ENCODE measurements around the gene ZNF664.
A peak's percentile ranks its signal among the peaks of the same experiment; 100 is the strongest.

Gene ZNF664

DNA sequence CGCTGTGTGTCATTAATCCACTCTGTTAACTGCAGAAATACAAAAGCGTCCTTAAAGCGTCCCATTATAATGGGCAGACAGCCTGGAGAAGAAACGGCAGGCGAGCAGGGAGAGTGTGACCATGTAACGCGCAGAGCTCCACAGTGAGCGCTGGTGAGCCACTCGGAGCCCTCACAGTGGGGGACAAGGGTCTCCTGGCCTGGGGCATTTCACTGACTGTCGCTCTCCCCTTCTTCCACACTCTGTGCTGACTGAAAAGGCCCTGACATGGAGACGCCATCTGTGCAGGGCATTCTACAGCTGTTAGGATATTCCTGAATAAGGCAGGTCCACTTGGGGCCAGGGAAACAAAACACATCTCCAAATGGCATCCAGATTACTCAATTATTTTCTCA, 24.6 kb upstream of the ZNF664 start:
- no peak for DNase-seq
- TF ChIP-seq GATA1 (IDR thresholded peaks at IDR 0.05; ENCODE audit: low read depth, low read length) = no peak
- no peak for TF ChIP-seq POLR2A (IDR thresholded peaks at IDR 0.05; ENCODE audit: low read length)

DNA sequence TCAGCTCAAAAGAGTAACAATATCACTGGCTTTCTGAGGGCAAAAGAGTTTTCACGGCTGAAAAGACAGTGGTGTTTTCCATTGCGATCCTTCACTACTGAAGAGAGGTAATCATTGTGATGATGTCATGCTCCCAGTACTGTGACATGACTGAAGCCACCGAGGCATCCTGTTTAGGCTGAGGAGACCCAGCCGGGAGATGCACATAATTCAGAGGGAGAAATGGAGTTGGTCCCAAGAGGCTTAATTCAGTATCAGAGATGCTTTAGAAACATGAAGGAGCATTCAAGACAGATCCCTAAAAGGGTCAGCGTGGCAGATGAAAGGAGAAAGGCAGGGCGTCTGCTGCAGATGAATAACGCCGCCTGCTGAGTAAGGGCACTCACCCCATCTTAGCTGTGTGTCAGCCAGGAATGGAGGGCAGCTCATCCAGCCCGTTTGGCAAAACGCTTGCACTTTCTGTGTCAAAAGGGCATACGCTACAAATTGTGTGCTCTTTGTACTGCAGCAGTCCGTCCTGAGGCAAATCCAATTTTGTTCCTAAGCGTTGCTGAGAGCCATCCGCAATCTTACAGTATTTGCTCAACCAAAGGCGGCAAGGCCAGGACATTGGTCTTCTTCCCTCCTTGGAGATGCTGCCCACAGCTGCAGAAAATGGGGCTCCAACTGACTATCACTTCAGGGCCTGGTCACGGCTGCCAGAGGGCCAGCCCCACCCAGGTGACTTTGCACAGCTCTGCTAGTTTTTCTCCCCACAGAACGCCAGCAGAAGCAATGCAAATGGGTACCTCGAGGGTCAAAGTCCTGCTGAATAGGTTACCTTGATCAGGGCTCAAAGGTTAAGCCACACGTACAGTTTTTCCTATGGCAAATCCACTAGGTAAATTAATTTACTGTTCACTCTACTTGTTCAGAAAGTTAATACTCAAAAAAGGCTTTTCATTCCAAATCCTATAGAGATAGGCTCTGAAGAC, 23.9 kb upstream of the ZNF664 start:
- TF ChIP-seq POLR2A (IDR thresholded peaks at IDR 0.05; ENCODE audit: low read length) = no peak
- TF ChIP-seq GATA1 (IDR thresholded peaks at IDR 0.05; ENCODE audit: low read depth, low read length) = no peak
- DNase-seq = peak; percentile 25 to 52

DNA sequence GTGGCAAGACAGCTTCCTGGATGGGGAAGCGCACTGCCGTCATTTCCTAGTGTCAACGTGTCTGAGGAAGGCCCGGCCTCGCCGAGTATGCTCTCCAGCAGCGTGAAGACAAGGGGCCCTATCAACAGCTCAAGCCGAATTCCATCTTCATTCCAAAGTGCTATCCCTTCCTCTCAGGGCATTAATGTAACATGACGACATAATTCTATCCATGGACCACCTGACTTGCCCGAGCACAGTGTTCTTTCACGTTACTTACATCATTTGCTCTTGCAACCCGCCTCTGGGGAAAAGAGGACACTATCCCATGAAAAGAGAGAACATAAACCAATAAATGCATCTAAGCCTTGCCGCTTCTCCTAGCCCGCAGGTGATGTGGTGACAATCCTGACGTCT, 23.2 kb upstream of the ZNF664 start:
- TF ChIP-seq POLR2A (IDR thresholded peaks at IDR 0.05; ENCODE audit: low read length) (no peak), GATA1 (IDR thresholded peaks at IDR 0.05; ENCODE audit: low read depth, low read length) (no peak)
- DNase-seq = peak in 1 of 2 experiments; percentile 6

DNA sequence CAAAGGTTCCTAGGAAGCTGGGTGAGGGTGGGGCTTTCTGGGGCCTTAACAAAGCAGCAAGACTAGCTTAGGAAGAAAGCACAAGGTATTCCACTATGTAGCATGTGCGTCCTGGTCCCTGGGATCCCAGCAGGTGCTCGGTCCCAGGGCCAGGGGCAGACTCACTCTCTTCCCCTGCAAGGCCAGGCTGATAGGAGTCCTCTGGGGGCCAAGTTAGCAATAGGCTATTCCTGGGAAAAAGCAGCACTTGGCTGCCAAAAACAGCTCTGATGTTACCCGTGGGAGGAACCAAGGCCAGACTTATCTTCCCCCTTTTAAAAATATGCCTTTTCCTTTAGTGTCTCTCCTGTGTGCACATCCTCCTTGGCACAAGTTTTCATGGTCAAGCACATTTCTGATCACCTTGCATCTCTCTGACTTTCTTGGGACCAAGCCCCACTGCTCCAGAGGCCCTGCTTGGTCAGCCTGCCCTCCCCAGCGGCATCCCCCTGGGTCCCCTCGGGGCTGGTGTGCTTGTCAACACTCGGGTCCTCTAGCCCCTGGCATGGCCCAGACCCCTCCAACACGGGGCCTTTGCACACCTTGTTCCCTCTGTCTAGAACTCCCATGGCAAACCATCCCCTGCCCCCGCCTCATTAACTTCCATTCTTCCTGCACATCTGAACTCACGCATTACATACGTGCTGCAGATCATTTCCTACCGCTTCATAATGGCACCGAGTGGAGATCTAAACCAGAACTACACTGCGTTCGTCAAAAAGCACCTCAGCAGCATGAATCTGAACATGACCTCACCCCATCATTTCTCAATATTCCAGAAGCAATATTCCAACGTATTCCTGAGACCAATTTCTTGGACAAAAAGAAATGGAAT, 22.3 kb upstream of the ZNF664 start:
- no peak for DNase-seq

DNA sequence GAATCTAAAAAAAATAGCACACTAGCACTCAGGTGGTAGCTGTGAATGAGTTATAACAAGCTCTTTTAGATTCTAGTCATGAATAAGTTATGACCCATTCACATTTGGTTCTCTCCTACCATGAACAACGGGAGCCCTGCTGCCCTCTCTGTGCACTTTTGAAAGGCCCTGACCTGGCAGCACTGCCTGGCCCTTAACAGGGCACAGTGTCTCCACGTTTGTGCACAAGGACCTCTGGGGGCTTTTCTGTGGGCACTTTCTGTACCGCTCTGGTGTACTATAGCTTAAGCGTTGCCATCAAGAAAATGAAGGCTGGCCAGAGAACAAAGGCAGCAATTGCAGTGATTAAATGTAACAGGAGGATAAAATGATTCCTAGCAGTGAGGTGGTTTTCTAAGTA, 21.5 kb upstream of the ZNF664 start:
- no peak for DNase-seq
- TF ChIP-seq GATA1 (IDR thresholded peaks at IDR 0.05; ENCODE audit: low read depth, low read length) (no peak), POLR2A (IDR thresholded peaks at IDR 0.05; ENCODE audit: low read length) (no peak)

More for the DNA sequence above, 22.3 kb upstream of the ZNF664 start:
- TF ChIP-seq GATA1 (IDR thresholded peaks at IDR 0.05; ENCODE audit: low read depth, low read length) = no peak

DNA sequence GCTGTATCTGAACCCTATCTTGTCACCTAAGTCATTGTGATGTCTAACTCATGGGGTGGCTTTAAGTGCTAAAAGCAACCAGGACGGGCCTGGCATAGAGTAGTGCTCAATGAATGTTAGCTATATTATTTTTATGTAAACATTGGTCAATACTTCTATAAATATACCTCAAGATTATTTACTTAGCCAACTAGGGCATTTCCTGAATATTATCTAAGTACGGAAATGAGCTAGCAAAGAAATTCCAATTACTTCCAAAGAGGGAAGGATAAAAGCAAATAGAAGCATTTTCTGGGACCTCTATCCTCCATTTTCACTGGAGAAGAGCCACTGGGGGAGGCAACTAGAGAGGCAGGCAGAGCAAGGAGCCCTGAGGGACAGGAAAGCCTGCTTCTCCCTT, 21.0 kb upstream of the ZNF664 start:
- TF ChIP-seq GATA1 (IDR thresholded peaks at IDR 0.05; ENCODE audit: low read depth, low read length) (no peak), POLR2A (IDR thresholded peaks at IDR 0.05; ENCODE audit: low read length) (no peak)
- no peak for DNase-seq

DNA sequence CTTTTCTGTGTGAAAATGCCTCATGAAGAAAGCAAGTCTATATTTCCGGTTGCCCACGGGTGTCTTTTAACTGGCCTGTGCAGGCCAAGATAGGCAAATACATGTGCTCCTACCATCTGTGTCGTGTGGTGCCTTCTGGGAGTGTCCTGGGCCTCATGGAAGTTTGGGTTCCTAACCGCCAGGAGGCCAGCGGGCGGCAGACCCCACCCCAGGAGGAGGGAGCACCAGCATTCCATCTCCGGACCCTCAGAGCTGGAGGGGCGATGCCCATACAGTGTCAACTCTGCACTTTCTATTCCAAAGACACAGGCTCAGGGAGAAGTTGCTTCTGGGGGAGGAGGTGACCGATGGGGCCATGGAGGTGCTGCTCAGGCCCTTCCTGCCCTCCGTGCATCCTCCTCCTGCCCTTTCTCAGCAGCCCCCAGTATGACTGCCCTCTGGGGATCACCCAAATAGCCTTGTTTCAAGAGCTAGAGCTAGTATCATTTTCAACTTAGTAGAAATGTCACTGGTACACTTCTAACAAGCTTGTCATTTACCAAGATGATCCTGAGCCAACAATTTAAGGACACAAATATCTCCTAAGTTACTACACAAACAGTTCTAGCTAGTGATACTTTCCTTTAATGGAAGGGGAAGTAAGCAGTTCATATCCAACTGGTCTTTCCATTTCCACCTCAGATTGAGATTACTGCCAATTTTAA, 18.2 kb upstream of the ZNF664 start:
- no peak for DNase-seq
- TF ChIP-seq POLR2A (IDR thresholded peaks at IDR 0.05; ENCODE audit: low read length) = no peak
- no peak for TF ChIP-seq GATA1 (IDR thresholded peaks at IDR 0.05; ENCODE audit: low read depth, low read length)

DNA sequence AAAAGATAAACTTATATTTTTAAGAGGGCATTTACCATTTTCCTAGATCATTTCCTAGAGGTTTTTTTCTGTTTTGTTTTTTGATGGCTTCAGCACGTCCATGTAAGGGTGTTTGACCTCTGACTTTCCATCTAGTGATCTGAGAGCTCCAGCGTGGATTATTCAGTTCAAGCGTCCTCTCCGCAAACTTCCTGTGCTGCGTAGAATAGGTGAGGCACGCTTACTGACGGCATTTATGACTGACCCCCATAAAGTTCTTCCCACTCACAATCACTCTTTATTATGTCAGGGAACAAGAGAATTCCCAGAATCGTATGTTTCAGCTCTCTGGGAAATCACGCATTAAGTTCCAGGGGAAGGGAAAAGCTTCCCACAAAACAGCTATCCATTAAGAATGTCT, 16.8 kb upstream of the ZNF664 start:
- TF ChIP-seq POLR2A (IDR thresholded peaks at IDR 0.05; ENCODE audit: low read length) = no peak
- TF ChIP-seq GATA1 (IDR thresholded peaks at IDR 0.05; ENCODE audit: low read depth, low read length) = no peak
- DNase-seq = no peak

DNA sequence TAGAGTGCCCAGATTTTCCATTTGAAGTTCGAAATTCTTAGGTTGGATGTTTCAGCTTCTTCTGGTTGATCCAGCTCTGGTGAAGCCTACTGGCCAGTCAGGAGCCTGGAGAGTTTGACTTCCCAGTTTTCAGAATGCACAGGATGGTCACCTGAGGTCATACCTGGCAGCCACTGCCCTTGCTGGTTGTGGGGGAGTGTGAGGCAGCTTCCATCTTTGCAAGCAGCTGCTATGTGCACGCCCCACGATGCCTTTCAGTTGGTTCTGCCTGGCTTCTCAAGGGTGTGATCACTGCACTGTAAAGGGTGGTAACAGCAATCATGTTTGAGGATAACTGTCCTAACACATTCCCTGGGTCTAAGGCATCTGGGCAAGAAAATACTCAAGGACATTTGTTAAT, 15.8 kb upstream of the ZNF664 start:
- DNase-seq = no peak
- TF ChIP-seq POLR2A (IDR thresholded peaks at IDR 0.05; ENCODE audit: low read length) = no peak
- TF ChIP-seq GATA1 (IDR thresholded peaks at IDR 0.05; ENCODE audit: low read depth, low read length) = no peak

DNA sequence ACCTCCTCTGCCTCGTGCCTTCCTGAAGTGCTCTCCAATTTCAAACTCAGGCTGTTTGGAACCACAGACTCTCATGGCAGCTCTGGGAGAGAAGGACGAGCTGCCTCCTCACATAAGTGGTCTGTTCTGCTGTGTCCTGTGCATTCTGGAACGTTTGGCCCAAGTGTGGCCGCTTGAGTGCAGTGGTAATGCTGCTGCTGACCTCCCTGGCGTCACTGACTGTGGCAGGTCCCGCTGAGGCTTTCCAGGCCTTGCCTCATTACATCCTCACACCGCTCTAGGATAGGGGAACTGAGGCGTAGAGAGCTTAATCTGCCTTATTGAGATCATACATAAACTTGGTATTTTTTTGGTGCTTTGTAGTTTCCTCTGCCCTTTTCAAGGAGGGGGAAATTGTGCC, 14.6 kb upstream of the ZNF664 start:
- DNase-seq = no peak
- no peak for TF ChIP-seq POLR2A (IDR thresholded peaks at IDR 0.05; ENCODE audit: low read length)

DNA sequence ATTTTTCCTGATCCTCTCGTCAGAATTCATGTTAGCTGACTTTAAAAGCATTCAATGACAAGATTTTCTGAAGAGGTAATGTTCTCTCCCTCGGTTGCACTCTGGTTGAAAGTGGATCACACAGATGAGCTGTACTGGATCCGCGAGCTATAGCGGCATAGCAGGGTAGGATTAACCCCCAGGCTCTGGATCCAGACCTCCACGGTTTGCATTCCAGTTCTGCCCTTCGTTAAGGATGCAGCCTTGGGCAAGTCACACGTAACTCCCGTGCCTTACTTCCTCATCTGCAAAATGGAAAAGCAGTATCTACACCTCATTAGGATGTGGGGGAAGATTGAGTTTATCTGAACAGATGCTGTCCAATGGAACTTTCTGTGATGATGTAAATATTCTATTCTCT, 14.1 kb upstream of the ZNF664 start:
- TF ChIP-seq POLR2A (IDR thresholded peaks at IDR 0.05; ENCODE audit: low read length) = no peak
- TF ChIP-seq GATA1 (IDR thresholded peaks at IDR 0.05; ENCODE audit: low read depth, low read length) = no peak
- DNase-seq = no peak

DNA sequence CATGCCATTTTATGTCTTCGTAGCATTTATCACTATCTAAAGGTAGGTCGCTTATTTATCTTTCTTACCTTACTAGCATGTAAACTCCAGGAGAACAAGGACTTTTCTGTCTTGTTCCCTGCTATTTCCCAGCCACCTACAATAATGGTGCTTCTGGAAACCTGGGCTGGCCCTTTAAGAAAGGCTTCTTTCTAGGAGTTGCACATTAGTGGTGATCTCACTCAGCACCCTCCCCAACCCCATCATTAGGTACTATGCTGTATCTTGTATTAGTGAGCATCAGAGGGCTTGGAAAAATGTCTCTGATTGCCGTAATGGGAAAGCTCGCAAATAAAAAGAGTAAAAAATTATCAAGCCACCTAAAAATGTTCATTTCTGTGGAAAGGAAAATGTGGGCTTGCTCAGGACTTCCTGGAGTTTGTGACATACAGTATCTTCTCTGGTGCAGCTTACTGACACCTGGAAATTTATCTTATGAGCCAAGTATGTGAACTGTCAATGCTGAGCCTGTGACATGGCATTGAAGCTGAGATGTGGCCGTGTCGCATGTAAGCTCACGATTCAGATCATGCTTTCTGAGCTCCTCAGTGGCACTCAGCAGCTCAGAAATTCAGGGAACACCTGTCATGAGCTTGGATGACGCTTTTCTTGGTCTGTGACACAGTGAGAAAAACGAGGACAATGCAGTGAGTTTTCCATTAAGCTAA, 12.8 kb upstream of the ZNF664 start:
- TF ChIP-seq POLR2A (IDR thresholded peaks at IDR 0.05; ENCODE audit: low read length) (no peak), GATA1 (IDR thresholded peaks at IDR 0.05; ENCODE audit: low read depth, low read length) (no peak)
- DNase-seq = peak in 1 of 2 experiments; percentile 7

DNA sequence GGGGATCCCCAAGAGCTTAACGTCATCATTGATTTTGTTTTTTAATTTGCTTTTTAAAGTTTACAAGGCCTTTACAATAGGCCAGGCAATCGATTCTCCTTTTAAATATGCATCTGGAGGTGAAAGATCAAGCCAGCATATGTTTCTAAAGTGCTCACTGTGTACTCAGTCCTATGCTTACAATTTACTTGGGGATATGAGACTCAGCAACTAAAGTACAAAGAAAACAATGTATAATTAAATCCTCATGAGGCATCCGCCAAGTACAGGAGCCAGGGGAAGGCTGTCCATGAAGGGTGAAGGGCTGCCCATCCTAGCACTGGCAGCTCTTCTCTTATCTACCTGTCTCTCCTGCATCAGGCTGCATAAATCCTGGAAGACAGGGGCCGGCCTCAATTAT, 12.2 kb upstream of the ZNF664 start:
- TF ChIP-seq POLR2A (IDR thresholded peaks at IDR 0.05; ENCODE audit: low read length) = no peak
- no peak for TF ChIP-seq GATA1 (IDR thresholded peaks at IDR 0.05; ENCODE audit: low read depth, low read length)
- DNase-seq = no peak

All from erythroblast (primary cell).